CD4-positive, alpha-beta memory T cell (primary cell): ENCODE results near the gene ZSWIM5. TPM values are rescaled to one million over a fixed set of nuclear protein-coding genes. Genes with fewer than 3 reads are reported as not detected.
"Not testable (repeated sequence)": the region's sequence is repeated elsewhere in the genome, so short reads cannot be mapped to it uniquely, and the experiment has no call there.

Source experiments
- CTCF ChIA-PET: fragments of 350-600 bp; sonication (Branson Sonifier 250); formaldehyde crosslinking; loops from one replicate; lab custom pipeline; 2021; ENCODE audit warnings: inconsistent platforms; ENCODE audit not compliant: partially characterized antibody; lab: Charles Lee
- POLR2A ChIA-PET: fragments of 350-600 bp; sonication (Branson Sonifier 250); formaldehyde crosslinking; loops from one replicate; lab custom pipeline; 2021; ENCODE audit not compliant: partially characterized antibody; lab: Charles Lee
- DNase-seq, 5 donors: peaks; one replicate each; pipeline versions ENCODE4 v3.0.0 to v3.0.0-alpha.2; 2020 to 2022; ENCODE audit warnings: mixed read lengths in 1 of 5
- H3K27ac ChIP-seq: one replicate; pipeline ENCODE4 v1.7.0; 2013; ENCODE audit warnings: low read depth, low read length
- H3K27me3 ChIP-seq: 2 replicates; pipeline ENCODE4 v1.7.0; 2013; ENCODE audit warnings: mild to moderate bottlenecking, low read length, moderate library complexity; ENCODE audit not compliant: insufficient read depth
- H3K36me3 ChIP-seq: 2 replicates; pipeline ENCODE4 v1.7.0; 2013; ENCODE audit warnings: mild to moderate bottlenecking, low read length, moderate library complexity; ENCODE audit not compliant: insufficient read depth
- H3K4me1 ChIP-seq: 2 replicates; pipeline ENCODE4 v1.7.0; 2013; ENCODE audit warnings: mild to moderate bottlenecking, low read length, moderate library complexity; ENCODE audit not compliant: insufficient read depth
- H3K4me3 ChIP-seq, 2 donors: one replicate each; pipeline ENCODE4 v1.7.0; 2013; ENCODE audit warnings: low read length in 2 of 2, mild to moderate bottlenecking in 1 of 2
- H3K9me3 ChIP-seq, 2 donors: one replicate each; pipeline ENCODE4 v1.7.0; 2013; ENCODE audit warnings: low read length in 2 of 2, control low read depth in 1 of 2; ENCODE audit not compliant: control insufficient read depth in 1 of 2
- H3K27ac Mint-ChIP-seq, 7 donors: one replicate each; pipeline ENCODE4 v1.8.0; 2020 to 2021; ENCODE audit warnings: mixed read lengths in 7 of 7, mild to moderate bottlenecking in 6 of 7, inconsistent platforms in 3 of 7, moderate library complexity in 3 of 7
- H3K27me3 Mint-ChIP-seq, 2 donors: one replicate each; pipeline ENCODE4 v1.8.0; 2020 to 2021; ENCODE audit warnings: mixed read lengths in 2 of 2
- H3K36me3 Mint-ChIP-seq, 2 donors: one replicate each; pipeline ENCODE4 v1.8.0; 2020 to 2021; ENCODE audit warnings: mixed read lengths in 2 of 2, inconsistent platforms in 1 of 2, mild to moderate bottlenecking in 1 of 2
- H3K4me1 Mint-ChIP-seq, 4 donors: one replicate each; pipeline ENCODE4 v1.8.0; 2020 to 2021; ENCODE audit warnings: mixed read lengths in 4 of 4, mild to moderate bottlenecking in 1 of 4
- H3K4me3 Mint-ChIP-seq, 8 donors: one replicate each; pipeline ENCODE4 v1.8.0; 2020 to 2021; ENCODE audit warnings: mixed read lengths in 8 of 8, mild to moderate bottlenecking in 7 of 8, moderate library complexity in 6 of 8, inconsistent platforms in 3 of 8
- H3K9me3 Mint-ChIP-seq, 8 donors: one replicate each; pipeline ENCODE4 v1.8.0; 2020 to 2021; ENCODE audit warnings: mixed read lengths in 8 of 8, mild to moderate bottlenecking in 5 of 8, inconsistent platforms in 3 of 8, moderate library complexity in 1 of 8
- intact Hi-C: fragments of 100-400 bp; cut with micrococcal nuclease; formaldehyde crosslinking; loops from one replicate; pipeline ENCODE4 v1.15.1; 2023
- polyA plus RNA-seq, 2 donors: library from polyadenylated mRNA; unstranded; fragments of 300-500 nt; fragmentation: Illumina TruSeq; gene quantifications; one replicate each; pipeline ENCODE4 v1.2.3, GENCODE V29; 2021
- total RNA-seq, 2 experiments: library from RNA; stranded (reverse); gene quantifications; one replicate each; pipeline ENCODE4 v1.2.3, GENCODE V29; 2021

ZSWIM5 gene
- 1 to 10 TPM; 3.4 to 3.7 TPM for total RNA-seq
- polyA plus RNA-seq, result under 1 TPM; 0.09 to 0.69 TPM

- POLR2A ChIA-PET, result interaction anchor here (0.7 to 1.9 kb wide), 10 partner anchors 15 to 393 kb away, joined by 3 to 7 read pairs (median 4); partner anchors contain the start of genes HECTD3, MUTYH, TOE1 and UROD
- intact Hi-C loops, result loop anchor here (1.0 to 10.0 kb wide), 5 partner anchors 97 to 596 kb away; partner anchors contain the start of genes HECTD3, MAST2, TESK2 and UROD
These were observed at the start of gene ZSWIM5 for GRCh38 chr1:45205910-45206721. Gene ZSWIM5, minus strand, starts transcription at chr1:45206605. Its CDS starts 255 bp downstream, at chr1:45206350.

DNA sequence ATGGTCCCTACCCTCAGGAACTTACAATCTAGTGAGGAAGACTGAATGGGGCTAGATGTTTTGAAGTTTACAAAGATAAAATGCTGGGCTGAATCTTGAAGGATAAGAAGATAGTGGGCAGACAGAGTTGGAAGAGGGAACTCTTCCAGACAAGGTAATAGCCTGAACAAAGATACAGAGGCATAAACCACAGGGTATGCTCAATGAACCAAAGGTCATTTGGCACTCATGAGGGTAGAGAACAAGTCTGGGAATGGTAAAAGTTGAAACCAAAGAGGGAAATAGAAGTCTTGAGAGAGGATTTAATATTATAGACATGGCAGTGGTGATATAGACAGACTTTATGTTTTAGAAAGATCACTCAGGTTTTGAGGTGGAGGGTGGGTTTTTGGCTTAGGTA, 48.1 kb upstream of the ZSWIM5 start:
- H3K9me3 ChIP-seq, result peaks cover 0 to 15% of the 10 kb centered on the region in 2 donors
- peak overlapping the region in 1 of 8 donors; percentile 9 for H3K4me3 Mint-ChIP-seq
- H3K27ac Mint-ChIP-seq, result no peak overlapping the region
- POLR2A ChIA-PET, result no interaction called here
- no peaks in the 10 kb centered on the region for H3K36me3 ChIP-seq
- H3K27me3 ChIP-seq, result no peaks in the 10 kb centered on the region
- H3K9me3 Mint-ChIP-seq, result peaks cover 0 to 30% (median 26%) of the 10 kb centered on the region in 8 donors
- H3K36me3 Mint-ChIP-seq, result peaks cover 15% of the 10 kb centered on the region in 2 donors
- no peak overlapping the region for H3K4me3 ChIP-seq
- intact Hi-C loops, result no loop called here
- CTCF ChIA-PET, result no interaction called here
- H3K4me1 ChIP-seq, result no peaks in the 10 kb centered on the region
- peaks cover 5 to 6% of the 10 kb centered on the region in 2 donors for H3K27me3 Mint-ChIP-seq
- no peak for DNase-seq
- no peak overlapping the region for H3K27ac ChIP-seq
- no peaks in the 10 kb centered on the region for H3K4me1 Mint-ChIP-seq

More at GRCh38 chr1:45205910-45206721, at the start of gene ZSWIM5:
- Mint-ChIP-seq H3K36me3 (peaks cover 0 to 6% of the 10 kb centered on the region in 2 donors), H3K4me1 (peaks cover 17 to 33% (median 26%) of the 10 kb centered on the region in 4 donors), H3K4me3 (peak within 1 kb of the TSS; percentile 93 to 97 (median 95)), H3K27me3 (peaks cover 1% of the 10 kb centered on the region in 2 donors), H3K27ac (peak within 1 kb of the TSS; percentile 85 to 93 (median 90)), H3K9me3 (no peaks in the 10 kb centered on the region)
- Histone ChIP-seq H3K27me3 (no peaks in the 10 kb centered on the region), H3K4me3 (peak within 1 kb of the TSS; percentile 1 to 58), H3K36me3 (no peaks in the 10 kb centered on the region), H3K4me1 (peaks cover 22% of the 10 kb centered on the region), H3K9me3 (no peaks in the 10 kb centered on the region), H3K27ac (peak within 1 kb of the TSS; percentile 31)
- CTCF ChIA-PET, result no interaction called here
- peak; percentile 63 to 77 (median 75) for DNase-seq

- POLR2A ChIA-PET, result no interaction called here
These were observed 44.1 kb upstream of the ZSWIM5 start for GRCh38 chr1:45250544-45250943.

GRCh38 chr1:45248004-45248403, 41.6 kb upstream of the ZSWIM5 start:
- POLR2A ChIA-PET, H3K4me1 ChIP-seq, H3K27ac Mint-ChIP-seq, H3K27me3 Mint-ChIP-seq, H3K36me3 Mint-ChIP-seq, H3K36me3 ChIP-seq, intact Hi-C loops, H3K4me3 ChIP-seq, CTCF ChIA-PET, H3K9me3 ChIP-seq, H3K27ac ChIP-seq, DNase-seq, H3K4me3 Mint-ChIP-seq, H3K9me3 Mint-ChIP-seq, H3K27me3 ChIP-seq: not testable (repeated sequence)
- H3K4me1 Mint-ChIP-seq, result peaks cover 6 to 13% (median 9%) of the 10 kb centered on the region in 4 donors

More at GRCh38 chr1:45250544-45250943, 44.1 kb upstream of the ZSWIM5 start:
- no peak overlapping the region for H3K27ac ChIP-seq
- Mint-ChIP-seq H3K36me3 (no peaks in the 10 kb centered on the region), H3K9me3 (peaks cover 0 to 8% (median 2%) of the 10 kb centered on the region in 8 donors), H3K4me3 (no peak overlapping the region), H3K27ac (peak overlapping the region in 1 of 7 donors; percentile 49), H3K4me1 (peaks cover 6 to 13% (median 9%) of the 10 kb centered on the region in 4 donors), H3K27me3 (peaks cover 4 to 6% of the 10 kb centered on the region in 2 donors)
- CTCF ChIA-PET, result no interaction called here
- H3K27me3 ChIP-seq, result no peaks in the 10 kb centered on the region
- intact Hi-C loops, result no loop called here
- H3K4me1 ChIP-seq, result no peaks in the 10 kb centered on the region
- H3K9me3 ChIP-seq, result no peaks in the 10 kb centered on the region
- H3K36me3 ChIP-seq, result no peaks in the 10 kb centered on the region
- DNase-seq, result no peak
- no peak overlapping the region for H3K4me3 ChIP-seq

GRCh38 chr1:45246760-45247159, 40.4 kb upstream of the ZSWIM5 start:
- peaks cover 0 to 4% of the 10 kb centered on the region in 2 donors for H3K27me3 Mint-ChIP-seq
- DNase-seq, result peak in 3 of 5 donors; percentile 1 to 13 (median 9)

GRCh38 chr1:45246359-45246758, 40.0 kb upstream of the ZSWIM5 start:
- H3K9me3 ChIP-seq, POLR2A ChIA-PET: not testable (repeated sequence)

More at GRCh38 chr1:45246760-45247159, 40.4 kb upstream of the ZSWIM5 start:
- H3K4me3 ChIP-seq, result no peak overlapping the region
- H3K36me3 Mint-ChIP-seq, result no peaks in the 10 kb centered on the region
- peaks cover 3 to 13% (median 6%) of the 10 kb centered on the region in 8 donors for H3K9me3 Mint-ChIP-seq
- H3K27me3 ChIP-seq, result no peaks in the 10 kb centered on the region
- peak overlapping the region; percentile 2 to 95 (median 52) for H3K27ac Mint-ChIP-seq
- CTCF ChIA-PET, result no interaction called here
- intact Hi-C loops, result no loop called here
- H3K4me1 ChIP-seq, result no peaks in the 10 kb centered on the region
- no peaks in the 10 kb centered on the region for H3K9me3 ChIP-seq
- H3K36me3 ChIP-seq, result no peaks in the 10 kb centered on the region
- POLR2A ChIA-PET, result no interaction called here
- H3K4me1 Mint-ChIP-seq, result peaks cover 6 to 13% (median 9%) of the 10 kb centered on the region in 4 donors
- H3K27ac ChIP-seq, result no peak overlapping the region
- peak overlapping the region in 3 of 8 donors; percentile 3 to 50 (median 28) for H3K4me3 Mint-ChIP-seq

GRCh38 chr1:45244660-45245059, 38.3 kb upstream of the ZSWIM5 start:
- Histone ChIP-seq H3K27ac (no peak overlapping the region), H3K9me3 (no peaks in the 10 kb centered on the region), H3K4me1 (no peaks in the 10 kb centered on the region), H3K27me3 (no peaks in the 10 kb centered on the region), H3K36me3 (no peaks in the 10 kb centered on the region), H3K4me3 (no peak overlapping the region)
- Mint-ChIP-seq H3K9me3 (peaks cover 3 to 14% (median 10%) of the 10 kb centered on the region in 8 donors), H3K36me3 (no peaks in the 10 kb centered on the region), H3K27ac (no peak overlapping the region), H3K4me1 (peaks cover 6 to 13% (median 9%) of the 10 kb centered on the region in 4 donors), H3K27me3 (no peaks in the 10 kb centered on the region), H3K4me3 (no peak overlapping the region)
- POLR2A ChIA-PET, result no interaction called here
- no peak for DNase-seq
- CTCF ChIA-PET, result interaction anchor here (0.8 kb wide), 1 partner anchor 14 kb away, joined by 3 read pairs; no protein-coding TSS in a partner anchor
- intact Hi-C loops, result no loop called here

More at GRCh38 chr1:45246359-45246758, 40.0 kb upstream of the ZSWIM5 start:
- peak overlapping the region in 3 of 8 donors; percentile 3 to 50 (median 28) for H3K4me3 Mint-ChIP-seq
- CTCF ChIA-PET, intact Hi-C loops, H3K4me1 ChIP-seq, H3K27me3 ChIP-seq, H3K36me3 Mint-ChIP-seq, H3K27me3 Mint-ChIP-seq, H3K27ac ChIP-seq, H3K4me3 ChIP-seq, DNase-seq, H3K36me3 ChIP-seq: not testable (repeated sequence)
- H3K27ac Mint-ChIP-seq, result peak overlapping the region; percentile 2 to 95 (median 52)
- peaks cover 3 to 14% (median 8%) of the 10 kb centered on the region in 8 donors for H3K9me3 Mint-ChIP-seq
- peaks cover 6 to 13% (median 9%) of the 10 kb centered on the region in 4 donors for H3K4me1 Mint-ChIP-seq
